HG02588 (cell line): ENCODE data around the gene TJP1.
"Not testable (repeated sequence)": the region's sequence is repeated elsewhere in the genome, so short reads cannot be mapped to it uniquely, and the experiment has no call there.

Experiments used
- ATAC-seq: cut with Tn5 transposase; IDR thresholded peaks from one replicate; pipeline ENCODE4 v1.9.1; 2021; ENCODE audit warnings: mild to moderate bottlenecking, moderate library complexity; ENCODE audit not compliant: unreplicated experiment

Gene TJP1

DNA sequence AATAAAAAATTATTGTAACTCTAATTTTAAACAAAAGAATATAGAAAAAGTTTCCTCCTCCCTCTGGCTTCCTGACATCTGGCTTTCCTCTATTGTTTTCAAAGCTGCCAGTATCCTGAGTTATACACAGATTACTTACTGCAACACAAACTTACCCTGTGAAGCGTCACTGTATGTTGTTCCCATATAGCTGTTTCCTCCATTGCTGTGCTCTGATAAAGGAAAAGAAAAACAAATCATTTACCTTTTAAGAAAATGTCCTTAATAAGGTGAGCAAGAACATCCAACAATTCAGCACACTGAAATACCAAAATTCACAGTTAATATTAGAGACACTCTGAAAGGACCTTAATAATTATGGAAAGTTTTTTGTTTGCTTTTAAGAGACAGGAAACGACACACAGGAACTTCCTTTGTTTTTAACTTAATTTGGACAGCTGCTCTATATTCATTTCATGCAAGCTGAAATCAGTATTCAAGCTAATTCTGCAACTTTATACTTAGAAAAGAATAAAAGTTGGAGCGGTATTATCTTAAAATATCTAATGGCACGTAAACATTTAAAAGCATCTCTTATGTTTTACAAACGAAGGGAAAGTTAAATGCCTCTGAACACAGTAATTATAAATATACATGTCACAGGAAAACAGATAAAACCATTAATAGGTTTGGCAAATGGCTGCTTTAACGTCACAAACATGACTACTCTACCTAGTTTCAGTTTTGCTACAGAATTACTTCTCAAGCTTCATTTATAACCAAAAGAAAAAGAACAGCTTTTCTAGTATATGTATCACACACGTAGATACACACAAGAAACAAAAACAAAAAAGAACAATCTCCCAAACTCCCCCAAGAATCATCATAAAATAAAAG, 21.5 kb downstream of the TJP1 start:
- no peak for ATAC-seq

DNA sequence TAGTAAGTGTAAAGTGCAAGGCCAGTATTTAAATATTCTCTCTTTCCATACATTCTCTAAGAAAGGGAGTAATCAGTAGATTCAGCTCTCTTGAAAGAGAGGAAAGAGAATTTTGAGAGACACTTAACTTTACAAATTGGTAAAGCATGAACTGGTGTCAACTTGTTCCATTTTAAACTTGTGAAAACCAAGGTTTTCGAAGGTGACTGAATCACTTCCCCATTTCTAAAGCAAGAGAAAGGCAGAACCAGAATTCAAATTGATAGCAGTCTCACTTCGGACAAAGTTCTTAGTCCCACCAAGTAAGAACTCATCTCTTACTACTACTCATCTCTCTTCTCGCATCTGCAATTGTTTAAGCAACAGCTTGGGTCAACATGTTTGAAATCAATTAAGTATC, 22.4 kb downstream of the TJP1 start:
- no peak for ATAC-seq

DNA sequence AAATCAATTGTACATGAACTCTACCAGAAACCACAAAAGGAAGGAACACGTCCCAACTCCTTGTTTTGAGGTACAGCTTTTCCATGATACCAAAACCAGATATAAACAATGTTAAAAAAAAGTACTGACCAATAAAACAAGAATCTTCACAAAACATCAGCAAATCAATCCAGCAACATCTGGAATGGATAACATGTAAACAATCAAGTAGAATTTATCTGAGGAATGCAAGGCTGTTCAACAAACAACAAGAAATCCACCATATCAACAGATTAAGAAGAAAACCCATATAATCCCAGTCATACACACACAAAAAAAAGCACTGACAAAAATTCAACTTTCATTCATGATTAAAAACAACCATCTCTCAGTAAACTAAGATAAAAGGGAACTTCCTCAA, 26.7 kb downstream of the TJP1 start:
- no peak for ATAC-seq

DNA sequence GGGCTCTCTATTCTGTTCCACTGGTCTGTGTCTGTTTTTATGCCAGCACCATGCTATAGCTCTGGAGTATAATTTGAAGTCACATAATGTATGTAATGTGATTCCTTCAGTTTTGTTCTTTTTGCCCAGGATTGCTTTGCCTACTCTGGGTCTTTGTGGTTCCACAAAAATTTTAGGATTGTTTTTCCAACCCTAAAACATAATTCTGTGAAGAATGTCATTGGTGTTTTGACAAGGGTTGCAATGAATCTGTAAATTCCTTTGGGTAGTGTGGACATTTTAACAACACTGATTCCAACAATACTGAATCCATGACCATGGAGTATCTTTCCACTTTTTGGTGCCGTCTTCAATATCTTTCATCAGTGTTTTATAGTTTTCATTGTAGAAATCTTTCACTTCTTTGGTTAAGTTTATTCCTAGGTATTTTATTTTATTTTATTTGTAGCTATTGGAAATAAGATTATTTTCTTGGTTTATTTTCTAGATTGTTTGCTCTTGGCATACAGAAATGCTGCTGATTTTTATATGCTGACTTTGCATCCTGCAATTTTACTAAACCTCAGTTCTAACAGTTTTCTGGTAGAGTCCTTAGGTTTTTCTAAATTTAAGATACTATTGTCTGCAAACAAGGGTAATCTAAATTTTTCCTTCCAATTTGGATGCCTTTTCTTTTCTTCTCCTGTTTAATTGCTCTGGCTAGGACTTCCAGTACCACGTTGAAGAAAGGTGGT, 29.7 kb downstream of the TJP1 start:
- no peak for ATAC-seq

DNA sequence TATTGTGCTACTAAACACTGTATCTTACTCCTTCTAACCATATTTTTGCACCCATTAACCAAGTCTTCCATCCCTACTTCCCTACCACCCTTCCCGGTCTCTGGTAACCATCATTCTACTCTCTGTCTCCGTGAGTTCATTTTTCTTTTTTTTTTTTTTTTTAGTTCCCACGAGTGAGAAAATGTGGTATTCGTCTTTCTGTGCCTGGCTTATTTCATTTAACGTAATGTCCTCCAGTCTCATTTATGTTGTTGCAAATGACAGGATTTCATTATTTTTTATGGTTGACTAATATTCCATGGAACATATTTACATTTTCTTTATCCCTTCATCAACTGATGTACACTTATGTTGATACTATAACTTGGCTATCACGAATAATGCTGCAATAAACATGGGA, 31.7 kb downstream of the TJP1 start:
- no peak for ATAC-seq

DNA sequence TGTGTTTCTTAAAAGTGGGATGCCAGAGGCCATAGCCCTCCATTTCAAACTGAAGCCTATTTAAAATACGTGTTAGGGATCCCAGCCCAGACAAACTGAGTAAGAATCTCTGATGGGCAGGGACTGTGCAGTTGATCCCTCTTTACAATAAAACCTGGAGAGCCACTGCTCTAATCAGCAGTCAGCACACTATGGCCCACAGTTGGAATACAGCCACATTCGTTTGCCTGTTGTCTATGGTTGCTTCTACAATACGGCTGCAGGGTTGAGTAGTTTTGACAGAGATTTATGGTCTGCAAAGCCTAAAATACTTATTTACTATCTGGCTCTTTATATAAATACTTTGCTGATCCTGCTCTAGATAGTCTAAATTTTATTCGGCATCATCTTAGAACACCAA, 32.4 kb downstream of the TJP1 start:
- no peak for ATAC-seq

DNA sequence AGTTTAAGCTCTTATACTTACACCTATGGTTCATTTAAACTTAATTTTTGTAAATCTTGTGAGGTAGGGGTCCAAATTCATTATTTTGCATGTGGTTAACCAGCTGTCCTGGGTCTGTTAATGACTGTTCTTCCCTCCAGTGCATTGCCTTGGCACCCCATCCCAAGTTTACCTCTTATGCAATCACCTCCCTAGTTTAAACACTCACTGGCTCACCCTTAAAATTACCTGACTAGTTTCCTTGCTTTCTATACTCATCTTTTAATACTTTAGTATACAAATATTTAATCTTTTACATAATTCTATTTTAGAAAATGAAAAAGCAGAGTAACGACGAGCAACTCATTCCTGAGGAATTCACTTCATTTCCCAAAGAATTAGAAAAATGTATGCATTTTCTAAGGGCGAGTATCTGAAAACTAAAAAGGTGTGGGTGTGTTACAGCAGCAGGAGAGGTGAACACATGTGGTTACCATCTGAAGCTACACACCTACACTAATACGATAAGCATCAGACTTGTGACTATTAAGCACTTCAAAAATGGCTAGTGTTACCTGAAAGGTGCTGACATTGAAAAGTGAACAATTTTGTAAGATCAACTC, 33.7 kb downstream of the TJP1 start:
- ATAC-seq: no peak

DNA sequence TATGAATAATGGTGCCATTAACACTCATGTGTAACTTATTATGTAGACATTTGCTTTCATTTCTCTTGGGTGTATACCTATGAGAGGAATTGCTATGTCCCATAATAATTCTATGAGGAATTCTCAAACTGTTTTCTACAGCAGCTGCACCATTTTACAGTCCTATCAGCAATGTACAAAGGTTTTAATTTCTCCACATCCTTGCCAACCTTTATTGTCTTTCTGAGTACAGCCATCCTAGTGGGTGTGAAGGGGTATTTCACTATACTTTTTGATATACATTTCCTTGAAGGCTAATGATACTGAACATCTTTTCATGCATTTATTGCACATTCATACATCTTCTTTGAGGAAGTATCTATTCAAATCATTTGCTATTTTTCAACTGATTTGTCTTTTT, 34.5 kb downstream of the TJP1 start:
- ATAC-seq: no peak

DNA sequence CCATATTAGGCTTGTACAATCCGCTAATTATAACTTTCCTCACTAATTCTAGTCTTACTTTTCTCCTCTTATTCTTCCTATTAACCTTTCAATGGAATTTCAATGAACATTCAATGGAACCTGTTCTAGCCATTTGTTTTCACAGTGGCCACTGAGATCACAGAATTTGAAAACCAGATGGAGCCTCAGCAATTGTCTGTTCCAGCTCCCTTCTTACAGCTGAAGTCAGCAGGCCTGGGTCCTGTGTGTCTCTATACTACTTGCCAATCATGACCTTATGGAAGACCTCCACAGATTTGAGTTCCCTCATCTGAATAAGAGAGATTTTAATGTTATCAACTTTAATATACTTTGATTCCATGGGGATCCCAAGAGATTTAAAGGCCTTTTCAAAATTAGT, 36.6 kb downstream of the TJP1 start:
- ATAC-seq: no peak

DNA sequence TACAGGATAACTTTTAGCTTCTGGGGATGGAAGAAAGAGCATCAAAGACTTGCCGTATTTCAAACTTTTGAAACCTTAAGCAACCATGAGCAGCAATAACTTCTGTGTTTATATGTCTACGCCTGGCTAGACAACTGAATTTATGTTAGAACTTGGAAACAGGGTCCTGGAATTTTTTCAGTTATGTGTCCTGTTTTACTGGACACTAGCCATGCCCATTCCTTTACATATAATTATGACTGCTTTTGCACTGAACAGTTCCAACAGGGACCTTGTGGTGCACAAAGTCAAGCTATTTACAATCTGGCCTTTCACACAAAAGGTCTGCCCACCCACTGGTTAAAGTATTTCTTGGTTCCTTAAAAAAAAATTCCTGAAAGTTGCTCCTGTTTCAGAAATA, 37.1 kb downstream of the TJP1 start:
- no peak for ATAC-seq

DNA sequence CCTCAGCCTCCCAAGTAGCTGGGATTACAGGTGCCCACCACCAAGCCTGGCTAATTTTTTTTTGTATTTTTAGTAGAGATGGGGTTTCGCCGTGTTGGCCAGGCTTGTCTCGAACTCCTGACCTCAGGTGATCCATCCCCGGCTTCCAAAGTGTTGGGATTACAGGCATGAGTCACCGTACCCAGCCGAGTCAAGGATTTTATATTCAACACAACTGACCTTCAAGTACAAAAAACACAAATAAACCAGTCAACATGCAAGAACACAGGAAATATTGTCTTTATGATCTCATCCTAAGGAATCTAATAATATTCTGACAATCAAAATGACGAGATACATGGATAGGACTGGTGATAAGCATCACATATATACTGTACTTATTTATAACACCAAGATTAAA, 37.9 kb downstream of the TJP1 start:
- ATAC-seq: no peak

DNA sequence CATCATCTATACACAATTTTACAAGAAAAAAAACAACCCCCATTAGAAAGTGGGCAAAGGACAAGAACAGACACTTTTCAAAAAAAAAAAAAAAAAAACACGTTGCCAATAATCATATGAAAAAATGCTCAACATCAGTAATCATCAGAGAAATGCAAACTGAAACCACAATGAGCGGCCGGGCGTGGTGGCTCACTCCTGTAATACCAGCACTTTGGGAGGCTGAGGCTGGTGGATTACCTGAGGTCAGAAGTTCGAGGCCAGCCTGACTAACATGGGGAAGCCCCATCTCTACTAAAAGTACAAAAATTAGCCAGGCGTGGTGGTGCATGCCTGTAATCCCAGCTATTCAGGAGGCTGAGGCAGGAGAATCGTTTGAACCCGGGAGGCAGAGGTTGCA, 39.5 kb downstream of the TJP1 start:
- ATAC-seq: not testable (repeated sequence)

DNA sequence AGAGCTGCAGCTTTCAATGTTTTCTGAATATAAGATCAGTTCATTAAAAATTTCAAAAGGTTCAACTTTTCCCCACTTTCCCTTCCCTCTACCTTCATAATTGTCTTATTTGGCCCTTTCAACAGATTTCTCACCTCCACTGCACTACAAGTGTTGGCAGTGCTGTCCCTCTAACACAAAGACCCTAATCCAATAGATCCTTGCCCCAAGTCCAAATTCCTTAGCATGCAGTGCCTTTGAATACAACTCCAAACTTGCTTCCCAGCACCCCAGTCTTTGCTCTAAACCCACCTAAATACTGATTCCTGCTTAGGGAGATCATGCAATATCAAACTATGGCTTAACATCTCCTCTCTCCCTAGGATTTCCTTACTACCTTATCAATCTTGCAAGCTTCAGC, 43.9 kb downstream of the TJP1 start:
- ATAC-seq: no peak

DNA sequence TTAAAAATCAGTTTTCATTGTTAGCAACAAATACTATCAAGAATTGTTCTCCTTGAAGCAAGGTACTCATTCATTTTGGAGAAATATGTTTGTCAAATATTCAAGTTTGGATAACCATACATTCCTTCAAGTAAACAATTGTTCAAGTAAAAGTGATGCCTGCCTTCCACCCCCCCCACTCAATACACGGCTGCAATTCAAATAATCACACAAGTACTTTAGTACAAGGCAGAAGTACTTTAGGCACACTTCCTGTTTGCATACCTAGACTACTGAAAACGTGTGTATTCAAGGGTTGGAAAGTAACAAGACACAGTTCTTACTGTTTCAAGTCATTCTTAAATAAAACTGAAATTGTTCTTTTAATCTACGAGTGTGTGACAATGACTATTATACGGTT, 45.4 kb downstream of the TJP1 start:
- no peak for ATAC-seq

DNA sequence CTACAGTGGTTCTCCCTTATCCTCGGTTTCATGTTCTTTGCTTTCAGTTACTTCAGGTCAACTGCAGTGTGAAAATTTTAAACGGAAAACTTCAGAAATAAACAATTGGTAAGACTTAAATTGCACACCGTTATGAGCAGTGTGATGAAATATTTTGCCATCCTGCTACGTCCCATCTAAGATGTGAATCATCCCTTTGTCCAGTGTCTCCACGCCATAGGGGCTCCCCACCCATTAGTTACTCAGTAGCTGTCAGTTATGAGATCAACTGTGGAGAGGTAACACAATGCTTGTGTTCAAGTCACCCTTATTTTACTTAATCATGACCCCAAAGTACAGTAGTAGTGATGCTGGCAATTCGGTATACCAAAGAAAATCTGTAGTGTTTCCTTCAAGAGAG, 47.4 kb downstream of the TJP1 start:
- ATAC-seq: no peak

DNA sequence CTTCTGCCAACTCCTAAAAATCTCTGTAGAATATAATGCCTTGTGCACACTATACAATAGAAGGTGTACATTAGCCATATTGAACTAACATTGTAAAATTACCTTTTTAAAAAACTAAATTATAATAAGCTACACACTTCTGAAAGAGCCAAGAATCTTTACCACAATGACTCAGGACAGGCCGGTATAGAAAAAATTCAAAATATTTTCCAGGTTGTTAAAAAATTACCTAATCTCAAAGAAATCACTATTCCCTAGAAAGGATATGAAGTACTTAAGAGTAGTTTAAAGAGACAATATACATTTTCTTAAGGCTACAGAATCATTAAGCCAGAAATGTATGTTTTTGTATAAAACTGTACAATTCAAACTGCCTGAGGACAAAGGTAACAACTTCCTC, 48.5 kb downstream of the TJP1 start:
- ATAC-seq: no peak

DNA sequence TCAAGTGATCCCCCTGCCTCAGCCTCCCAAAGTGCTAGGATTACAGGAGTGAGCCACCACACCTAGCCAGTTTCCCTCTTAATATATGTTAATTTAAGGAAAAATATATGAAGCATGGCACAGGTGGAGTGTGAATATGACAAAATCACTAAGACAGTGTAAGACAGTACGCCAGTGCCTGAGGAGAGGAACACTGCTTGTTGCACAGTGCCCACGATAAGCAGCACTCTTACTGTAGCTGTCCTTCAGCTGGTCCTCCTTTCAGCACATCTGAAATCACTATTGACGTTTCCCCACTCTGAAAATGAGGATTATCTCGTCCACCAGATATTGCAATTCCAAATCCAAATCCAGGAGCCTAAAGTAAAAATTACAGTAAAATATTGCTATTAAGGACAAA, 49.3 kb downstream of the TJP1 start:
- ATAC-seq: no peak

DNA sequence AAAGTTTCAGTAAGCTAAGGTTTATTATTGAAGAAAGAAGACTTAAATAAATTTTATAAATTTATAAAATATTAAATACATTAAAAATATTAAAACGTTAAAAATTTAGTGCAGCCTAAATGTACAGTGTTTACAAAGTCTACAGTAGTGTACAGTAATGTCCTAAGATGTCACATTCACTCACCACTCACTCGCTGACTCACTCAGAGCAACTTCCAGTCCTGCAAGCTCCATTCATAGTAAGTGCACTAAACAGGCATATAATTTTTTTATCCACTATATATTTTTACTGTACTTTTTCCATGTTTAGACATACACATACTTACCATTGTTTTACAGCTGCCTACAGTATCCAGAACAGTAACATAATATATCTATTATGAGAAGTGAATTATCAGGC, 51.5 kb downstream of the TJP1 start:
- no peak for ATAC-seq

DNA sequence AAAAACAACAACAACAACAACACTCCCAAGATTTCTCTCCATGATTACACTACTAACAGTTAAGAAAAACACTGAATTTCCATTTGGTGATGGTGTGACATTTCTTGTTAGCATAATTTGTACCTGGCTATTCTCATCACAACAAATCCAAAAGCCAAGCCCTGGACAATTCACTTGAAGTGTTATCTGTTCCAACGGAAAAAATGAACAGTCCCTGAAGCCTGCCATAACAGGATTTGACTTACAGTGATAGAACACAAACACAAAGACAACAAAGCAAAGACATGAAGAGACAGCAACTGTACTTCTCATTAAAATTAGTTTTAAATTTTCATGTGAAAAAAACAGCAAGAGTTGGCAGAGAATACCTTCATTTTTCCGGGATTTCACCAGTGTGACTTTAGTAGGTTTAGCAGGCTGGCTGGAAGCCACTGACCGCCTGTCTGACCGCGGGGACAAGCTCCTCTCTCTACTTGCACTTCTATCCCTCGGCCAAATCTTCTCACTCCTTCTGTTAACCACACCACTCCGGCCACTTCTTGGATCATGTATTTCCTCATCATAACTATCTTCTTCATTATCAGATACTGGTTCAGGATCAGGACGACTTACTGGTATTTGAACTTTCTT, 56.3 kb downstream of the TJP1 start:
- ATAC-seq: no peak

DNA sequence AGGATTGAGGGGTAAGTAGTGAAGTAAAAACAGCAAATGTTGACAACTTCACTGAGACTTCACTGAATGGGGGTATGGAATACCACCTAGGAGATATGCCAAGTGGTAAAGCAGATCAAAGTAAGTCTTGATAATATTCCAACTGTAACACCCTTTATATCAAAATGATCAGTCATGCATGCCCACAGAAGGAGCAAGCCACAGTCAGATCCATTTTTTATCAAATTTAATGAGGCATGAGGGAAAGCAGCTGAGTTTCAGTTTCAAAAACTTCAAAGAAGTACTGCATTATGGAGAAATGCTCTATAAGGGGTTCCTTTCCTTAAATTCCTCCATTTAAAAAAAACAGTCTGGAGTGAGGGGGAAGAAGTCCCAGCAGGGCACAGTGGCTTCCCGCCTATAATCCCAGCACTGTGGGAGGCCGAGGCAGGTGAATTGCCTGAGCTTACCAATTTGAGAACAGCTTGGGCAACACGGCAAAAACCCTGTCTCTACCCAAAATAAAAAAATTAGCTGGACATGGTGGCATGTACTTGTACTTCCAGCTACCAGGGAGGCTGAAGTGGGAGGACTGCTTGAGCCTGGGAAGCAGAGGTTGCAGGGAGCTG, 56.9 kb downstream of the TJP1 start:
- no peak for ATAC-seq

DNA sequence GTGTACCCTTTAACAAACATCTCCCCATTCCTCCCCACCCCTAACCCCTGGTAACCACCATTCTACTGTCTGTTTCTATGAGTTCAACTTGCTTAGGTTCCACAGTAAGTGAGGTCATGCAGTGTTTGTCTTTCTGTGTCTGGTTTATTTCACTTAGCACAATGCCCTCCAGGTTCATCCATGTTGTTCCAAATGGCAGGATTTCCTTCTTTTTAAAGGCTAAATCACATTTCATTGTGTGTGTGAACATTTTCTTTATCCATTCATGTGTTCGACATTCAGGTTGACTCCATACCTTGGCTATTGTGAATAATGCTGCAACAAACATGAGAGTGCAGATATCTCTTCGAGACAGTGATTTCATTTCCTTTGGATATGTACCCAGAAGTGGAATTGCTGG, 62.7 kb downstream of the TJP1 start:
- ATAC-seq: no peak
